Smooth muscle cell (in vitro differentiated cells): ENCODE measurements around the gene OR5A2. TPM values are rescaled to one million over a fixed set of nuclear protein-coding genes. Genes with fewer than 3 reads are reported as not detected.
"Not testable (repeated sequence)": the region's sequence is repeated elsewhere in the genome, so short reads cannot be mapped to it uniquely, and the experiment has no call there.

Source experiments
- DNase-seq: peaks from one replicate; lab custom pipeline; 2025; ENCODE audit not compliant: unreplicated experiment; lab: John Stamatoyannopoulos, UW
- H2AFZ ChIP-seq: fragments of 200-600 bp; sonication (generic); 2 replicates; pipeline ENCODE4 v1.6.0; 2016; ENCODE audit warnings: antibody characterized with exemption, low read depth, mild to moderate bottlenecking
- H3F3A ChIP-seq: fragments of 200-600 bp; sonication (generic); 2 replicates; pipeline ENCODE4 v1.6.0; 2017; ENCODE audit warnings: antibody characterized with exemption, low read depth
- H3K27ac ChIP-seq: fragments of 200-600 bp; sonication (generic); 2 replicates; pipeline ENCODE4 v1.5.1; 2016; ENCODE audit warnings: low read depth, mild to moderate bottlenecking
- H3K27me3 ChIP-seq: fragments of 200-600 bp; sonication (generic); 2 replicates; pipeline ENCODE4 v1.6.1; 2016; ENCODE audit warnings: low read depth, mild to moderate bottlenecking
- H3K36me3 ChIP-seq: fragments of 200-600 bp; sonication (generic); 2 replicates; pipeline ENCODE4 v1.5.1; 2016; ENCODE audit warnings: low read depth
- H3K4me1 ChIP-seq: fragments of 200-600 bp; sonication (generic); 2 replicates; pipeline ENCODE4 v1.5.1; 2016; ENCODE audit warnings: low read depth
- H3K4me2 ChIP-seq: fragments of 200-600 bp; sonication (generic); 2 replicates; pipeline ENCODE4 v1.6.0; 2016; ENCODE audit warnings: mild to moderate bottlenecking
- H3K4me3 ChIP-seq: fragments of 200-600 bp; sonication (generic); 2 replicates; pipeline ENCODE4 v1.5.1; 2016; ENCODE audit warnings: mild to moderate bottlenecking
- H3K79me2 ChIP-seq: fragments of 200-600 bp; sonication (generic); 2 replicates; pipeline ENCODE4 v1.6.0; 2016; ENCODE audit warnings: low read depth, mild to moderate bottlenecking
- H3K9ac ChIP-seq: fragments of 200-600 bp; sonication (generic); 2 replicates; pipeline ENCODE4 v1.6.0; 2016; ENCODE audit warnings: low read depth
- H3K9me3 ChIP-seq: fragments of 200-600 bp; sonication (generic); replicated peaks from 2 replicates; pipeline ENCODE4 v1.5.1; 2016; ENCODE audit warnings: low read depth
- H4K20me1 ChIP-seq: fragments of 200-600 bp; sonication (generic); 2 replicates; pipeline ENCODE4 v1.6.0; 2016; ENCODE audit warnings: low read depth
- WGBS: methylation state at CpG from one replicate; pipeline ENCODE4 v1.1.7; 2016; ENCODE audit warnings: low lambda C conversion rate; 5-methylcytosine and 5-hydroxymethylcytosine counted together
- polyA plus RNA-seq: library from polyadenylated mRNA; unstranded; fragments of >200 nt; fragmentation: Nextera tagmentation; extraction: Ambion mirVana; gene quantifications from 2 replicates; pipeline ENCODE4 v1.2.1, GENCODE V29; 2016
- total RNA-seq: library from RNA; depleted of rRNA; stranded (reverse); fragments of >200 nt; gene quantifications from 2 replicates; pipeline ENCODE4 v1.2.3, GENCODE V29; 2014
- TF ChIP-seq, protein P1 (sequence below): fragments of 200-600 bp; sonication (generic); IDR thresholded peaks from 2 replicates; pipeline ENCODE4 v1.5.1; 2017; ENCODE audit warnings: borderline replicate concordance, mild to moderate bottlenecking, antibody characterized with exemption; ENCODE audit not compliant: insufficient read depth, poor library complexity, severe bottlenecking

Gene OR5A2
- total and polyA plus RNA-seq, 2 experiments from 2014 or later, result not detected

- H3K79me2 ChIP-seq, result no peaks in the 10 kb centered on the region
- TF ChIP-seq, protein P1, sequence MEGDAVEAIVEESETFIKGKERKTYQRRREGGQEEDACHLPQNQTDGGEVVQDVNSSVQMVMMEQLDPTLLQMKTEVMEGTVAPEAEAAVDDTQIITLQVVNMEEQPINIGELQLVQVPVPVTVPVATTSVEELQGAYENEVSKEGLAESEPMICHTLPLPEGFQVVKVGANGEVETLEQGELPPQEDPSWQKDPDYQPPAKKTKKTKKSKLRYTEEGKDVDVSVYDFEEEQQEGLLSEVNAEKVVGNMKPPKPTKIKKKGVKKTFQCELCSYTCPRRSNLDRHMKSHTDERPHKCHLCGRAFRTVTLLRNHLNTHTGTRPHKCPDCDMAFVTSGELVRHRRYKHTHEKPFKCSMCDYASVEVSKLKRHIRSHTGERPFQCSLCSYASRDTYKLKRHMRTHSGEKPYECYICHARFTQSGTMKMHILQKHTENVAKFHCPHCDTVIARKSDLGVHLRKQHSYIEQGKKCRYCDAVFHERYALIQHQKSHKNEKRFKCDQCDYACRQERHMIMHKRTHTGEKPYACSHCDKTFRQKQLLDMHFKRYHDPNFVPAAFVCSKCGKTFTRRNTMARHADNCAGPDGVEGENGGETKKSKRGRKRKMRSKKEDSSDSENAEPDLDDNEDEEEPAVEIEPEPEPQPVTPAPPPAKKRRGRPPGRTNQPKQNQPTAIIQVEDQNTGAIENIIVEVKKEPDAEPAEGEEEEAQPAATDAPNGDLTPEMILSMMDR, result no peak
- no peak overlapping the region for H3K4me2 ChIP-seq
- H3K4me1 ChIP-seq, result no peaks in the 10 kb centered on the region
- no peaks in the 10 kb centered on the region for H3K27me3 ChIP-seq
- no peak overlapping the region for H3K4me3 ChIP-seq
- H3K9me3 ChIP-seq, result no peaks in the 10 kb centered on the region
- H3K36me3 ChIP-seq, result no peaks in the 10 kb centered on the region
- DNase-seq, result no peak
- no peak overlapping the region for H3K9ac ChIP-seq
- H3K27ac ChIP-seq, result no peak overlapping the region
- H2AFZ ChIP-seq, result no peak overlapping the region
- 72% methylated on average over 3 of the region's 3 CpGs for WGBS
- no peaks in the 10 kb centered on the region for H4K20me1 ChIP-seq
- H3F3A ChIP-seq, result no peaks in the 10 kb centered on the region
Measured at GRCh38 chr11:59459916-59460315, 33.7 kb upstream of the OR5A2 start.

DNA sequence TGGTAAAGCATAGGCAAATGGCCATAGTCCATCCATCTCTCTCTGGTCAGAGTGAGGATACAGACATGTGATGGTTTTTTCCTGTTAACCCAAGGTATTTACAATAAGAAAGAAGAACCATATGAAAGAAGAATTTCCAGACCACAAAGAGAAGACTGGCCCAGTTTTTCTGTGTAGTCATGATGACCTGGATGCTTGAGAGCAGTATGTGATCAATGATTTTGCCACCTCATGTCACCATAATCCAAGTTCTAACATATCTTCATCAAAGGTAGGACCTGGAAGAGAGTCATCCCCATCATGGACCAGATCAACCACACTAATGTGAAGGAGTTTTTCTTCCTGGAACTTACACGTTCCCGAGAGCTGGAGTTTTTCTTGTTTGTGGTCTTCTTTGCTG is 30.4 kb upstream of the OR5A2 start, which contains the start of gene OR4D6:
Gene OR4D6 (plus strand): TSS at position 301 of the 400 bp plus-strand sequence. CDS start 0 bp downstream, at position 301.
- H3K4me2 ChIP-seq, result no peak within 1 kb of the TSS
- DNase-seq, result no peak
- H3F3A ChIP-seq, result no peaks in the 10 kb centered on the region
- H3K27me3 ChIP-seq, result no peaks in the 10 kb centered on the region
- H3K79me2 ChIP-seq, result no peaks in the 10 kb centered on the region
- H3K4me3 ChIP-seq, result no peak within 1 kb of the TSS
- no peaks in the 10 kb centered on the region for H3K36me3 ChIP-seq
- no peaks in the 10 kb centered on the region for H4K20me1 ChIP-seq
- H3K27ac ChIP-seq, result no peak within 1 kb of the TSS
- 91% methylated on average over 2 of the region's 2 CpGs for WGBS
- TF ChIP-seq, protein P1, result no peak
- no peaks in the 10 kb centered on the region for H3K4me1 ChIP-seq
- H3K9ac ChIP-seq, result no peak within 1 kb of the TSS
- H2AFZ ChIP-seq, result no peak within 1 kb of the TSS
- no peaks in the 10 kb centered on the region for H3K9me3 ChIP-seq

DNA sequence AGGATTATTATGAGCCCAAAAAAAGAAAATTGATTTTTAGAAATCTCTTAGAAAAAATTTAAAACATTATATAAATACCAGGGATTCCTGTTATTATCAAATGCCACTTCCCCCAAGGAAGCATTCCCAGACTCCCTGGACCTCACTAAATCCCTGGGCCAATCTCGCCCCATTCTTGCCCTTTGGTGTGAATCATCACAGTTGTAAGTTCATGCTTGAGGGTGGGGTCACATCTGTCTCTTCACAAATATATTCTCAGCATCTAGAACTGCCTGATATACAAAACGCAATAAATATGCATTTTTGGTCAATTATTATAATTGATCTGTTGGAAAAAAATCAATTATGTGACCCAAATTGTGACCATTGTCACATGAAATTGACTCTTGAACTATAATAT is 22.3 kb upstream of the OR5A2 start:
- H2AFZ ChIP-seq, result no peak overlapping the region
- H3K4me3 ChIP-seq, result no peak overlapping the region
- H3K36me3 ChIP-seq, result no peaks in the 10 kb centered on the region
- no peaks in the 10 kb centered on the region for H3K9me3 ChIP-seq
- no peak for DNase-seq
- no peaks in the 10 kb centered on the region for H3F3A ChIP-seq
- TF ChIP-seq, protein P1, result no peak
- no peaks in the 10 kb centered on the region for H4K20me1 ChIP-seq
- no peaks in the 10 kb centered on the region for H3K4me1 ChIP-seq
- H3K4me2 ChIP-seq, result no peak overlapping the region
- H3K27ac ChIP-seq, result no peak overlapping the region
- WGBS, result 71% methylated on average over 2 of the region's 2 CpGs
- H3K9ac ChIP-seq, result no peak overlapping the region
- no peaks in the 10 kb centered on the region for H3K79me2 ChIP-seq
- H3K27me3 ChIP-seq, result no peaks in the 10 kb centered on the region

DNA sequence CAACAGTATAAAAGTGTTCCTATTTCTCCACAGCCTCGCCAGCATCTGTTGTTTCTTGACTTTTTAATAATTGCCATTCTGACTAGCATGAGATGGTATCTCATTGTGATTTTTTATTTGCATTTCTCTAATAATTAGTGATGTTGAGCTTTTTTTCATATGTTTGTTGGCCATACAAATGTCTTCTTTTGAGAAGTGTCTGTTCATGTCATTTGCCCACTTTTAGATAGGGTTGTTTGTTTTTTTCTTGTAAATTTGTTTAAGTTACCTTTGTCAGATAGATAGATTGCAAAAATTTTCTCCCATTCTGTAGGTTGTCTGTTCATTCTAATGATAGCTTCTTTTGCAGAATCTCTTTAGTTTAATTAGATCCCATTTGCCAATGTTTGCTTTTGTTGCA is 19.4 kb upstream of the OR5A2 start:
- H4K20me1 ChIP-seq, H3K4me1 ChIP-seq, H3K4me3 ChIP-seq, H3K27me3 ChIP-seq, DNase-seq, H3K9me3 ChIP-seq, H3K9ac ChIP-seq, H3K36me3 ChIP-seq, H3K4me2 ChIP-seq, H3F3A ChIP-seq, H2AFZ ChIP-seq, H3K79me2 ChIP-seq, H3K27ac ChIP-seq: not testable (repeated sequence)
- WGBS, result 74% methylated on average over 1 of the region's 1 CpG
